ENCODE measurements around the gene ARFRP1. TPM values are rescaled to one million over a fixed set of nuclear protein-coding genes. Genes with fewer than 3 reads are reported as not detected.
"Not testable (repeated sequence)": the region's sequence is repeated elsewhere in the genome, so short reads cannot be mapped to it uniquely, and the experiment has no call there.

Gene ARFRP1
- total and polyA plus RNA-seq, 2 of the 4 experiments (the other 2 are of a cell fraction), result 25.3 to 36.6 TPM

GRCh38 chr20:63731410-63731809, 23.6 kb upstream of the ARFRP1 start:
- H2BK20ac ChIP-seq (ENCODE audit: low read depth, low read length), result no peak overlapping the region

GRCh38 chr20:63730189-63730733, 22.5 kb upstream of the ARFRP1 start:
- H4K8ac ChIP-seq (ENCODE audit: low read depth in 2 of 2, low read length in 2 of 2); H3K4me3 ChIP-seq (ENCODE audit: insufficient read depth, low read depth, low read length); H3K9ac ChIP-seq (ENCODE audit: low read depth, low read length); dilution Hi-C loops (cut with HindIII; ENCODE audit: low sequenced_read_pairs, unreplicated experiment); H2BK20ac ChIP-seq (ENCODE audit: low read depth, low read length); H3K18ac ChIP-seq (ENCODE audit: low read depth, low read length); in situ Hi-C loops (cut with MboI; ENCODE audit: low sequenced_read_pairs); H4K91ac ChIP-seq (ENCODE audit: insufficient read depth, low read depth, low read length); H3K27me3 ChIP-seq (ENCODE audit: control insufficient read depth, insufficient read depth, low read length); H3K4me1 ChIP-seq (ENCODE audit: control insufficient read depth, insufficient read depth, low read length); H3K27ac ChIP-seq (ENCODE audit: insufficient read depth, low read length); H3K14ac ChIP-seq (replicated peaks; ENCODE audit: low read depth, low read length); H4K5ac ChIP-seq (ENCODE audit: low read depth, low read length); intact Hi-C loops (cut with micrococcal nuclease); H2BK120ac ChIP-seq (ENCODE audit: low read depth, low read length); ATAC-seq (ENCODE audit: low read depth); H3K23ac ChIP-seq (ENCODE audit: low read depth, low read length); H2AK9ac ChIP-seq (replicated peaks; ENCODE audit: low read depth, low read length, poor library complexity); BruUV-seq (replicated peaks); H3K9me3 ChIP-seq (ENCODE audit: control insufficient read depth, insufficient read depth, low read length); H2AK5ac ChIP-seq (ENCODE audit: low read depth, low read length); H2BK5ac ChIP-seq (ENCODE audit: low read depth, low read length, poor library complexity, severe bottlenecking); H3K4ac ChIP-seq (ENCODE audit: low read depth, low read length); CTCF ChIA-PET; H3K56ac ChIP-seq (ENCODE audit: extremely low read depth, insufficient read depth, low read length); H3K4me2 ChIP-seq (ENCODE audit: low read depth, low read length); DNase-seq; POLR2A ChIA-PET (ENCODE audit: unreplicated experiment); H2BK15ac ChIP-seq (ENCODE audit: low read depth, low read length); H2AFZ ChIP-seq (replicated peaks; ENCODE audit: low read length, poor library complexity): not testable (repeated sequence)
- Histone ChIP-seq H3K36me3 (ENCODE audit: control insufficient read depth, insufficient read depth, low read length) (peaks cover 31% of the 10 kb centered on the region), H3K79me1 (ENCODE audit: low read depth in 1 of 2, low read length in 2 of 2) (peaks cover 33 to 83% of the 10 kb centered on the region in 2 experiments), H4K20me1 (ENCODE audit: insufficient read depth, low read length) (peaks cover 36% of the 10 kb centered on the region), H3K9me1 (ENCODE audit: insufficient read depth, low read length) (peaks cover 19% of the 10 kb centered on the region)
- 96% methylated on average over 10 of the region's 18 CpGs; no CpG with 5 or more reads in 1 of the 2 experiments for WGBS, 2 experiments (ENCODE audit: extremely low coverage in 2 of 2, insufficient read length in 1 of 2)

More at GRCh38 chr20:63731410-63731809, 23.6 kb upstream of the ARFRP1 start:
- ATAC-seq (ENCODE audit: low read depth) (no peak), DNase-seq (no peak)
- H3K79me1 ChIP-seq (ENCODE audit: low read depth in 1 of 2, low read length in 2 of 2), result peaks cover 29 to 76% of the 10 kb centered on the region in 2 experiments
- no peak overlapping the region for H2AK5ac ChIP-seq (ENCODE audit: low read depth, low read length)
- H2BK5ac ChIP-seq (ENCODE audit: low read depth, low read length, poor library complexity, severe bottlenecking), result no peak overlapping the region
- H3K4me1 ChIP-seq (ENCODE audit: control insufficient read depth, insufficient read depth, low read length), result peaks cover 3% of the 10 kb centered on the region; the same call in 1 of the 2 replicates
- peaks cover 42% of the 10 kb centered on the region for H3K36me3 ChIP-seq (ENCODE audit: control insufficient read depth, insufficient read depth, low read length)
- H4K91ac ChIP-seq (ENCODE audit: insufficient read depth, low read depth, low read length), result no peak overlapping the region
- no peak overlapping the region for H2AFZ ChIP-seq (replicated peaks; ENCODE audit: low read length, poor library complexity)
- H4K5ac ChIP-seq (ENCODE audit: low read depth, low read length), result no peak overlapping the region
- no peak overlapping the region for H3K14ac ChIP-seq (replicated peaks; ENCODE audit: low read depth, low read length)
- ChIA-PET CTCF (no interaction called here), POLR2A (ENCODE audit: unreplicated experiment) (no interaction called here)
- no peak overlapping the region for H4K8ac ChIP-seq (ENCODE audit: low read depth in 2 of 2, low read length in 2 of 2)
- dilution Hi-C loops (cut with HindIII; ENCODE audit: low sequenced_read_pairs, unreplicated experiment) (no loop called here), in situ Hi-C loops (cut with MboI; ENCODE audit: low sequenced_read_pairs) (no loop called here), intact Hi-C loops (cut with micrococcal nuclease) (no loop called here)
- no peaks in the 10 kb centered on the region for H3K27me3 ChIP-seq (ENCODE audit: control insufficient read depth, insufficient read depth, low read length)
- H2AK9ac ChIP-seq (replicated peaks; ENCODE audit: low read depth, low read length, poor library complexity), result no peak overlapping the region
- H4K20me1 ChIP-seq (ENCODE audit: insufficient read depth, low read length), result peaks cover 38% of the 10 kb centered on the region
- WGBS, 2 experiments (ENCODE audit: extremely low coverage in 2 of 2, insufficient read length in 1 of 2), result 67% methylated on average over 2 of the region's 5 CpGs; no CpG with 5 or more reads in 1 of the 2 experiments
- H3K4ac ChIP-seq (ENCODE audit: low read depth, low read length), result no peak overlapping the region
- no peak overlapping the region for H3K56ac ChIP-seq (ENCODE audit: extremely low read depth, insufficient read depth, low read length)
- no peak overlapping the region for H2BK120ac ChIP-seq (ENCODE audit: low read depth, low read length)
- no peak overlapping the region for H3K18ac ChIP-seq (ENCODE audit: low read depth, low read length)
- TF ChIP-seq CTCF (conservative IDR thresholded peaks at IDR 0.05; ENCODE audit: low read depth, low read length) (no peak), CHD1 (IDR thresholded peaks at IDR 0.05; ENCODE audit: low read depth, low read length) (no peak)
- no peaks in the 10 kb centered on the region for H3K9me3 ChIP-seq (ENCODE audit: control insufficient read depth, insufficient read depth, low read length)
- no peak overlapping the region for H3K4me3 ChIP-seq (ENCODE audit: insufficient read depth, low read depth, low read length)
- H3K9me1 ChIP-seq (ENCODE audit: insufficient read depth, low read length), result peaks cover 19% of the 10 kb centered on the region
- no peak overlapping the region for H3K9ac ChIP-seq (ENCODE audit: low read depth, low read length)
- BruUV-seq (replicated peaks), result no TSS peak
- no peak overlapping the region for H3K4me2 ChIP-seq (ENCODE audit: low read depth, low read length)
- H3K27ac ChIP-seq (ENCODE audit: insufficient read depth, low read length), result no peak overlapping the region
- H2BK15ac ChIP-seq (ENCODE audit: low read depth, low read length), result no peak overlapping the region
- H3K23ac ChIP-seq (ENCODE audit: low read depth, low read length), result no peak overlapping the region
